Dedifferentiated amniotic fluid mesenchymal stem cell (primary cell): ENCODE data around the gene ZBTB46.
"Not testable (repeated sequence)": the region's sequence is repeated elsewhere in the genome, so short reads cannot be mapped to it uniquely, and the experiment has no call there.

Experiments used
- DNase-seq: peaks from one replicate; pipeline ENCODE4 v3.0.0-alpha.2; 2016; ENCODE audit errors: extremely low spot score

Gene ZBTB46

DNA sequence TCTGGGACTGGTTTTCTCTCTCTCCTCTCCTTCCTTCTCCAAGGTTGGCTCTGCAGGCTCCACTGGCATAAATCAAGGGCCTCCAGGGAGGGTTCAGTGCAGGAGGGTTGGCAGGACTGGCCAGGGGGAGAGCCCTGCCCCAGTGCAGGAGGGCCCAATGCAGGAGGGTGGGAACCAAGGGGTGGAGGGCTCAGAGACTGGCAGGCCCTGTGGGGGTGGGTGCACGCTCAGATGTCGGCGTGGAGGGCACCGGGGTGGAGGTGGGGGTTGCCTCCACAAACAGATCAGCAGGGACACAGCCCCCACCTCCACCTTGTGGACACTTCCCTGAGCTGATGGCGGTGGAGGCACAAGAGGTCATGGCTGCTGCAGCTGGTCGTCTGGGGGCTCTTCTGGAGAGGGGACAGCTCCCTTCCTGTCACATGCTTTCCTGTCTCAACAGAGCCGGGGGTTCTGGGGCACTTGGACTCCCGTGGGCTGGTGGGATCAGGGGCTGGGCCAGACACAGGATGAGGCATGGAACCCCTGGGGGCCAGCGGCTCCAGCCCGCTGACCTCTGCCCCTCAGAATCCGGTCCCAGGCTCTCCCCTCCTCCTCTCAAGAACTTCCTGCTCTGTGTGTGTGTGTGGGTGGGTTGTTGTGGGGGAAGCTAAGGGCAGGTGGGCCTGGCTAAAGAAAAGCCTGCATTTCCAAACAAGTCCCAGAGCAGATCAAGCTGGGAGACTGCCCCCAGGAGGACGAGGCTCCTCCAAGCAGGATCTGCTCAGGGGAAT, 27.5 kb upstream of the ZBTB46 start:
- DNase-seq = no peak

DNA sequence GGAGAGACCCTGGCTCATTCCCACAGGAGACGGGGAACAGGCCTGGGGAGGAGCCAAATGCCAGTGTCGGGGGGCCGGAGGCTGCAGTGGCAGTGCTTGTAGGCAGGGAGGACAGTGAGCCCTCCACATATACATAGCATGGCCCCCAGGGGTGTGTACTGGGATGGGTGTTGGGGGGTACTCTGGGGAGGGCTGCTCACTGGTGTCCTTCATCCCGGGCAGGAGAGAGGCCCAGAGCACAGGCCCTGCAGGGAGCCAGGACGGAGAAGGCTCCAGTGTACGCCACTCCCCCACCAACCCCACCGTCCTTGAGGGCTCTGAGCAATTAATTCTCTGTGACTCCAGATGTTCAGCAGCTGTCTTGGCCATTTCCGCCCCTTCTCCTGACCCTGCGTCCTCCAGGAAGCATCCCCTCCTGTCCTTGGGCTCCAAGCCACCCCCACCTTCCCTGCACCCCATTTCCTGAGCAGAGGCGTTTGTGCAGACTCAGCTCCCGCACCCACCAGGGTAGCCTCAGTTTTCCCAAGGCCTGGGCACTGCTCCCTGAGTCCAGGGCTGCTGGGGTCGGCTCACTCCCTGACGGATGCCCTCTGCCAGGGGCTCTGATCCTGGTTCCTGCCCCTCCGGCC, 26.8 kb upstream of the ZBTB46 start:
- no peak for DNase-seq

DNA sequence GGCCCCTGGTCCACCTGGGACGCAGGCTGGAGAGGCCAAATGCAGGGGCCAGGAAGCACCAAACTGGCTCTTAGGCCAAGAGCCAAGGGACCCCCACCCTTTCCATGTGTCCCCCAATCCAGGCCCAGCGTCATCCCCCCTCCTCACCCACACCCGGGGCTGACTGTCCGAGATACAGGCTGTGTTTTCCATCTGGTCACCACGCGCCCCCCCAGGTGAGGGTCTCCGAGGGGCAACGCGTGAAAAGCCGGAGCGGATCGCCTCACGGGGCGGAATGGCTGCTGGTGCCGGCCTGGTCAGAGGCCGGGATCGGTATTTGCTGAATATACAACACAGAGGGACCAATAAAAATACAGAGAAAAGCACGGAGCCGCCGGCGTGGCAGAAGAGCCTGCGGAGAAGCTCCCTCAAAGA, 25.0 kb upstream of the ZBTB46 start:
- DNase-seq = no peak

DNA sequence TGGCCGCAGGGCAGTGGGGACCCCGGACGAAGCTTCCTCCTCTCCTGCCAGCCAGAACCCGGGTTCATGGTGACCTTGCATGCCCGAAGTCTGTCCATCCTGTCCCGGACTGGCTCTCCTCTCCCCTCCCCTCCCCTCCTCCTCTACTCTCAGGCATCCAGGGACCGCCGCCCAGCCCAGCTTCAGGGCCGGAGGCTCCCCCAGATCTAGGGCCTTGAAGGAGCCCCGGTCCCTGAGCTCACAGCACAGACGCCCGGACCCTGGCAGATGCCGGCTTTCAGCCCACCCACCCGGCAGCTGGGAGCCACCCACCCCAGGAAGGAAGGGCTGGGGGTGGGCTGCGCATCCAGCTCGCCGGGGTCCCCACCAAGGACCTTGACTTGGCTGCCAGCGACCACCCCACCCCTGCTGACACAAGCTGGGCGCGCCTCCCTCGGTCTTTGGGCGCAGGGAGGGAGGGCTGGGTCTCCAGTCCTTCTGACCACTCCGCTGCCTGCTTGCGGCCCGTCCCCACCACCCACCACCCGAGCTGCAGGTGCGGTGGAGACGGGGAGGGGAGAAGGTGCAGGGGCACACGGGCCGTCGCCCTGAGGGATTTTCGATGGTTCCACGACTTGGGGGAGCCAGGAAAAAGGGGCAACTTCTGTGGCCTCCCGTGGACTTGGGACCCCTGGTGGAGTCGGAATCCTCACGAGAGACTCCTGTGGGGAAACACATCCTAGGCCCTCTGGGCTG, 24.5 kb upstream of the ZBTB46 start:
- DNase-seq = no peak

DNA sequence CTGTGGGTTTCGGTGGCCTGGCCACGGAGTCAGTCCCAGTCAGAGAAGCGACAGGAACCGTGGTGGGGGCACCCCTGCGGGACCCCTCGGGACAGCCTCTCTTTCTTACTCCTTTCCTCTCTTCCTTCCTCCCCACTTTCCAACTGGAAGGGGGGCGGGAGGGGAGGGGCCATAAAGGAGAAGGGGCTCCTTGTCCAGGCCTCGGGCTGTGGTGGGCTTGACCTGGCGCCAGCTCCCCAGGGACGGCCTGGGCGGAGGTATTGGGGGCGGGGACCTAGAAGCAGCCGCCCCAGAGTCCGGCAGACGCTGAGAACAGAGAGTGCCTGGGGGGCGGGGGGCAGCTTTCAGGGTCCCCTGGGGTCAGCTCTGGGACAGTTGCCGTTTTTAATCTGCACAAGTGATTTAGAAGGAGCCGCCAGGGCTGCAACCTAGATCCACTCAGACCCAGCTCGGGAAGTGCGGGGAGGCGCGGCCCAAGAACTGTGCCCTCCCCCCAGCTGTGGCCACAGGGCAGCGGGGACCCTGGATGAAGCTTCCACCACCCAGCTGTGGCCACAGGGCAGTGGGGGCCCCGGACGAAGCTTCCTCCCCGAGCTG, 23.8 kb upstream of the ZBTB46 start:
- no peak for DNase-seq

DNA sequence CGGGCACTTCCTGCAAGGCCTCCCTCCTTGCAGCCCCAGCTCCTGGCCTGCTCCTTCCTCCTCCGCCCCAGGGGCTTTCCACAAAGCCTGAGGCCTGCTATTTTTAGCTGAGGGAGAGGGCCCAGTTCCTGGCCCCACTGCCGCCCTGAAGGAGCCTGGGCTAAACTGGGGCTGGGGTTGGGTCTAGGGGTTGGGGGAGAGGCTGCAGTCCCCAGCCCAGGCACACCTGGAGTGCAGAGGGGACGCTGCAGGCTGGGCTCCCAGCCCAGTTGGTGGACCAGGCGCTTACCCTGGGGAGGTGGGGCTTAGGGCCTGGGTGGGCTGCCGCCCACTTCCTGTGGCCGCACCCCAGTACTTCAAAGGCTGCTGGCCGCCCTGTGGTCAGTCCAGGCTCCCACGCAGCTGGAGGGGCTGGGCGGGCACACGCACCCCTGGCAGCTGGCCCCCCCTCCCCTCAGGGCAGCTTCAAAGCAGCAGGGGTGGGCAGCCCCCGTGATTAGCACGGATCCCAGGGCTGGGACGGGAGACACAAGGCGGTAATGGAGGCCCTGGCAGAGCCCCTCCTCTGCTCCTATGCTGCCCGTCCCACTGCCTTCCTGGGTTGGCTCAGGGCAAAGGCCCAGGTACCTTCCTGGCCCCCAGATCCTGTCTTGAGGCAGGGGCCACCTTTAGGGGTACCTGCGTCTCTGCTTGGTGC, 23.2 kb upstream of the ZBTB46 start:
- DNase-seq = no peak

DNA sequence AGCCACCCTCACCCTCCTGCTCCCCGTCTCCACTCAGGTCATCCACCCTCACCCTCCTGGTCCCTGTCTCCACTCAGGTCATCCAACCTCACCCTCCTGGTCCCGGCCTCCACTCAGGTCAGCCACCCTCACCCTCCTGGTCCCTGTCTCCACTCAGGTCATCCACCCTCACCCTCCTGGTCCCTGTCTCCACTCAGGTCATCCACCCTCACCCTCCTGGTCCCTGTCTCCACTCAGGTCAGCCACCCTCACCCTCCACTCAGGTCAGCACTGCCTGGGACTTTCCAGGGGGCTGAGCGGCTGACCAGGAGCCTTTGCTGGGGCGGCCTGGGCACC, 22.6 kb upstream of the ZBTB46 start:
- DNase-seq = not testable (repeated sequence)

DNA sequence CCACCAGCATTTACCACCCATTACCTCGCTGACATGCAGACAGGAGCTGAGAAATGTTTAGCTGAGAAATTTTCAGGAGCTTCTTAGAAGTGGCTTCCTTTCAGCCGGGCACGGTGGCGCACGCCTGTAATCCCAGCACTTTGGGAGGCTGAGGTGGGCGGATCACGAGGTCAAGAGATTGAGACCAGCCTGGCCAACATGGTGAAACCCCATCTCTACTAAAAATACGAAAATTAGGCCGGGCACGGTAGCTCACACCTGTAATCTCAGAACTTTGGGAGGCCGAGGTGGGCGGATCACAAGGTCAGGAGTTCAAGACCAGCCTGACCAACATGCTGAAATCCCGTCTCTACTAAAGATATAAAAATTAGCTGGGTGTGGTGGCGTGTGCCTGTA, 20.5 kb upstream of the ZBTB46 start:
- not testable (repeated sequence) for DNase-seq

- no peak for DNase-seq
These were observed 19.9 kb upstream of the ZBTB46 start for GRCh38 chr20:63850689-63851547.

GRCh38 chr20:63848003-63848911, 17.2 kb upstream of the ZBTB46 start:
- DNase-seq = no peak

GRCh38 chr20:63847237-63848002, 16.4 kb upstream of the ZBTB46 start:
- DNase-seq = no peak

- DNase-seq = no peak
These were observed 15.8 kb upstream of the ZBTB46 start for GRCh38 chr20:63846888-63847236.

GRCh38 chr20:63846128-63846771, 15.2 kb upstream of the ZBTB46 start:
- no peak for DNase-seq

DNA sequence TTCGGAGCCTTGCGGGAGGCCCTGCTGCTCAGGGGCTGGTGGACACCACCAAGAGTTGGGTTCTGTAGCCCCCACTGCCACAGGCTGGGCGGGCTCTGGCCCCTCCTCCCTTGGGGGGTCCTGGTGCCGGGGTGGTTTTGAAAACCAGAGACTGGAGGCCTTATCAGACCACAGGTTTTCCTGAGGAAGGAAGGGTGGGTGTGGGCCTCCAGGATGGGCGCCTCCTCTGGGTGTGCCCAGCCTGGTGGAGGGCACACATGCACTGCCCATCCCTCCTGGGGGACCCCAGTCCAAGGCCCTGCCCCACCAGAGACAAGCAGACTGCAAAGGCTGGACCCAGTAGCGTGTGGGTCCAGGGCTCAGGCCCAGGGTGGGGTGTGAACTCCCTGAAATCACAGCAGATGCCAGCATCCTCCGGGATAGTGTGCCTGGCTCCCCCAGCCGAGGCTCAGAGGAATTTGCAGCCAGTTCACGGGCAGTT, 13.5 kb upstream of the ZBTB46 start:
- DNase-seq = no peak

DNA sequence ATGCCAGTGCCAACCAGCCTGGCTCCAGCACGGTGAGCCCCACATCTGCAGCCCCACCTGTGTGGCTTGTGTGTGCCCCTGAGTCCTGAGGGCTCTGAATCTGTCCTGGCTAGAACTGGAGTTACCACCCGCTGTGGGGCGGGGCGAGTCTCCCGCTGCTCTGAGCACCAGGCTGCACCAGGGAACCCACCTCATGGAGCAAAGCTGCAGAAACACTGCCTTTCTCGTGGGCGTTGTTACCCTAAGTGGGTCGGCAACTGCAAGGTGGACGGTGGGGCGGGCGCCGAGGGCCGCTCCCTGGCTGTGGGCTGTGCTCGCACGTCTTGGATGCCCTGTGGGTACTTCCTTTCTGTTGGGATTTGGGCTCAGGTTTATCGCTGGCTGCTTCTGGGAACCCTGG, 12.7 kb upstream of the ZBTB46 start:
- DNase-seq = no peak

DNA sequence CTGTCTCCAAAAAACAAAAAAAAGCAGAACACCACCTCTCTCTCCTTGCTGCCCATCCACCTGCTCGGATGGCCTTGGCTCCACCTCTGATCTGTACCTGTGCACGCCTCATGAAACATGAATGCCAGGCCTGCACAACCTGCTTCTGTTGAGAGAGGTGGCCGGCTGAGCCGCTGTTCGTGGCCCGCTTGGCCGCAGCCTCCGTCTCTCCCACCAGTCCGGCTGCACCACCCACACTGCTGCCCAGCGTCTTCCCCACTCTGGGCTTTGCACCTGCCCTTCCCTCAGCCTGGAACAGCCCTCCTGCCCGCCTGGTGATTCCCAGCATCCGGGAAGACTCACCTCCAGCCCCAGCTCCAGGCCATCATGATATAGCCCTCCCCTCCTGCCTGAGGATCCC, 12.2 kb upstream of the ZBTB46 start:
- no peak for DNase-seq

DNA sequence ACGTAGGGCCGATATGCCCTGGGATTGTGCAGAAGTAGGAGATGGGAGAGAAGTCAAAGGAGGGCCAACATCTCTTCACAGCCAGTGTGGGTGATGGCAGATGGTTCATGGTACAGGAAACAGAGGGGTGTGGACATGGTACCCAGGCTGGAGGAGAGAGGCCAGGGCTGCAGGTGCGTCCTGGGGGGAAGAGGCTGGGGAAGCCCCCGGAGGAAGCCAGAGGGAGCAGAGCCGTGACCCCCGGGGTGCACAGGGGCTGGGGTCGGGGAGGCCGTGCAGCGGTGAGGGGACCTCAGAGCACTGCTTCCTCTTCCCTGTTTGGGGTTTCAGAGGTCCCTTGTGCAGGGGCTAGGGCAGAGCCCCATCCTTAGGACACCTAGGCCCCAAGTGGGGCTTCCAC, 11.2 kb upstream of the ZBTB46 start:
- DNase-seq = no peak

DNA sequence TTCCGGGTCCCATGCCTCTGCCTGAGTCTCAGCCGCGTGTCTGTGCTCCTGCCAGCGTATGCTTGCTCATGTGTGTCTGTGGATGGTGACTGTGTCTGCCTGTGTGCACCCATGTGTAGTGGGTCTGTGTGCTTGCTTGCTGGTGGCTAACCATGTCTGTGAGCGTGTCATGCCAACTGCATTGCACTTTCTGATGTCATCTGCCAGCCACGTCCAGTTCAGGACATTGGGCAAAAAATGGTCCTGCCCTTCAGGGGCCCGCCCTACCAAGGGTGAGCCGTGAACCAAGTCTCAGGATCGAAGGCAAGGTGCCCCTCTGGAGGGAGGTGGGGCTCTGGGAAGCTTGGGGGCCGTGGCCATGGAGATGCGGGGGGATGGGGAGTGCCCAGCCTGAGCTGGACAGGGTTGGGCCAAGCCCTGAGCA, 9.4 kb upstream of the ZBTB46 start:
- no peak for DNase-seq

GRCh38 chr20:63839620-63840019, 8.6 kb upstream of the ZBTB46 start:
- no peak for DNase-seq
